ENCODE results near the gene SDSL. TPM values are rescaled to one million over a fixed set of nuclear protein-coding genes. Genes with fewer than 3 reads are reported as not detected.

SDSL gene
- total and polyA plus RNA-seq, 4 donors: 5.1 to 15.2 (median 12.1) TPM

GRCh38 chr12:113469949-113470743 is 48.0 kb downstream of the SDSL start:
- no peak overlapping the region for H3K27ac ChIP-seq (ENCODE audit: low read depth, low read length)
- H3K4me3 ChIP-seq (ENCODE audit: low read depth, low read length): peak overlapping the region; percentile 26
- DNase-seq (ENCODE audit: low read depth in 4 of 6, low spot score in 6 of 6): peak in 1 of 6 donors; percentile 28
- peaks cover 14% of the 10 kb centered on the region for H3K36me3 ChIP-seq (ENCODE audit: control insufficient read depth, insufficient read depth, low read length)
- no peaks in the 10 kb centered on the region for H3K9me3 ChIP-seq (ENCODE audit: control insufficient read depth, insufficient read depth, low read length)
- peaks cover 22% of the 10 kb centered on the region for H3K4me1 ChIP-seq (ENCODE audit: control insufficient read depth, insufficient read depth, low read length)
- 2% methylated on average over 14 of the region's 19 CpGs for WGBS (ENCODE audit: insufficient coverage)
- H3K27me3 ChIP-seq (ENCODE audit: control insufficient read depth, insufficient read depth, low read length): peaks cover 99% of the 10 kb centered on the region

GRCh38 chr12:113470871-113471618 is 48.9 kb downstream of the SDSL start:
- WGBS (ENCODE audit: insufficient coverage): under 1% methylated on average over 44 of the region's 53 CpGs
- Histone ChIP-seq H3K9me3 (ENCODE audit: control insufficient read depth, insufficient read depth, low read length) (no peaks in the 10 kb centered on the region), H3K4me1 (ENCODE audit: control insufficient read depth, insufficient read depth, low read length) (peaks cover 16% of the 10 kb centered on the region), H3K4me3 (ENCODE audit: low read depth, low read length) (peak overlapping the region; percentile 26), H3K27me3 (ENCODE audit: control insufficient read depth, insufficient read depth, low read length) (peaks cover 99% of the 10 kb centered on the region), H3K27ac (ENCODE audit: low read depth, low read length) (no peak overlapping the region), H3K36me3 (ENCODE audit: control insufficient read depth, insufficient read depth, low read length) (peaks cover 14% of the 10 kb centered on the region)
- peak in 2 of 6 donors; percentile 27 to 29 for DNase-seq (ENCODE audit: low read depth in 4 of 6, low spot score in 6 of 6)

- Histone ChIP-seq H3K27me3 (ENCODE audit: control insufficient read depth, insufficient read depth, low read length) (peaks cover 98% of the 10 kb centered on the region), H3K9me3 (ENCODE audit: control insufficient read depth, insufficient read depth, low read length) (no peaks in the 10 kb centered on the region), H3K36me3 (ENCODE audit: control insufficient read depth, insufficient read depth, low read length) (peaks cover 10% of the 10 kb centered on the region), H3K4me3 (ENCODE audit: low read depth, low read length) (peak within 1 kb of the TSS; percentile 31), H3K27ac (ENCODE audit: low read depth, low read length) (peak within 1 kb of the TSS; percentile 15), H3K4me1 (ENCODE audit: control insufficient read depth, insufficient read depth, low read length) (peaks cover 16% of the 10 kb centered on the region)
- peak in 3 of 6 donors; percentile 60 to 96 (median 91) for DNase-seq (ENCODE audit: low read depth in 4 of 6, low spot score in 6 of 6)
- WGBS (ENCODE audit: insufficient coverage): under 1% methylated on average over 40 of the region's 43 CpGs
These were observed 49.5 kb downstream of the SDSL start, which contains the start of gene LHX5 for GRCh38 chr12:113471619-113472171. Gene LHX5 (minus strand): TSS chr12:113471871. CDS start chr12:113471498, 373 bp downstream.

GRCh38 chr12:113472191-113473121 is 50.3 kb downstream of the SDSL start:
- peak overlapping the region; percentile 15 for H3K27ac ChIP-seq (ENCODE audit: low read depth, low read length)
- peaks cover 15% of the 10 kb centered on the region for H3K4me1 ChIP-seq (ENCODE audit: control insufficient read depth, insufficient read depth, low read length)
- WGBS (ENCODE audit: insufficient coverage): under 1% methylated on average over 51 of the region's 51 CpGs
- DNase-seq (ENCODE audit: low read depth in 4 of 6, low spot score in 6 of 6): peak in 2 of 6 donors; percentile 44 to 73
- H3K4me3 ChIP-seq (ENCODE audit: low read depth, low read length): peak overlapping the region; percentile 31
- H3K36me3 ChIP-seq (ENCODE audit: control insufficient read depth, insufficient read depth, low read length): peaks cover 3% of the 10 kb centered on the region
- H3K27me3 ChIP-seq (ENCODE audit: control insufficient read depth, insufficient read depth, low read length): peaks cover 95% of the 10 kb centered on the region
- no peaks in the 10 kb centered on the region for H3K9me3 ChIP-seq (ENCODE audit: control insufficient read depth, insufficient read depth, low read length)

GRCh38 chr12:113473400-113473799 is 51.2 kb downstream of the SDSL start:
- Histone ChIP-seq H3K4me3 (ENCODE audit: low read depth, low read length) (peak overlapping the region; percentile 9), H3K36me3 (ENCODE audit: control insufficient read depth, insufficient read depth, low read length) (no peaks in the 10 kb centered on the region), H3K9me3 (ENCODE audit: control insufficient read depth, insufficient read depth, low read length) (no peaks in the 10 kb centered on the region), H3K4me1 (ENCODE audit: control insufficient read depth, insufficient read depth, low read length) (peaks cover 18% of the 10 kb centered on the region), H3K27ac (ENCODE audit: low read depth, low read length) (no peak overlapping the region), H3K27me3 (ENCODE audit: control insufficient read depth, insufficient read depth, low read length) (peaks cover 95% of the 10 kb centered on the region)
- WGBS (ENCODE audit: insufficient coverage): 10% methylated on average over 4 of the region's 6 CpGs
- DNase-seq (ENCODE audit: low read depth in 4 of 6, low spot score in 6 of 6): peak in 1 of 6 donors; percentile 8

GRCh38 chr12:113473942-113474341 is 51.8 kb downstream of the SDSL start:
- H3K27me3 ChIP-seq (ENCODE audit: control insufficient read depth, insufficient read depth, low read length): peaks cover 95% of the 10 kb centered on the region
- peaks cover 19% of the 10 kb centered on the region for H3K4me1 ChIP-seq (ENCODE audit: control insufficient read depth, insufficient read depth, low read length)
- H3K9me3 ChIP-seq (ENCODE audit: control insufficient read depth, insufficient read depth, low read length): no peaks in the 10 kb centered on the region
- no peaks in the 10 kb centered on the region for H3K36me3 ChIP-seq (ENCODE audit: control insufficient read depth, insufficient read depth, low read length)
- WGBS (ENCODE audit: insufficient coverage): 2% methylated on average over 9 of the region's 9 CpGs
- H3K4me3 ChIP-seq (ENCODE audit: low read depth, low read length): no peak overlapping the region
- no peak overlapping the region for H3K27ac ChIP-seq (ENCODE audit: low read depth, low read length)
- DNase-seq (ENCODE audit: low read depth in 4 of 6, low spot score in 6 of 6): peak in 2 of 6 donors; percentile 13 to 62

- 3% methylated on average over 9 of the region's 19 CpGs for WGBS (ENCODE audit: insufficient coverage)
- H3K4me1 ChIP-seq (ENCODE audit: control insufficient read depth, insufficient read depth, low read length): peaks cover 24% of the 10 kb centered on the region
- H3K9me3 ChIP-seq (ENCODE audit: control insufficient read depth, insufficient read depth, low read length): no peaks in the 10 kb centered on the region
- H3K4me3 ChIP-seq (ENCODE audit: low read depth, low read length): no peak overlapping the region
- DNase-seq (ENCODE audit: low read depth in 4 of 6, low spot score in 6 of 6): peak in 2 of 6 donors; percentile 17 to 66
- no peak overlapping the region for H3K27ac ChIP-seq (ENCODE audit: low read depth, low read length)
- H3K36me3 ChIP-seq (ENCODE audit: control insufficient read depth, insufficient read depth, low read length): no peaks in the 10 kb centered on the region
- peaks cover 95% of the 10 kb centered on the region for H3K27me3 ChIP-seq (ENCODE audit: control insufficient read depth, insufficient read depth, low read length)
These were observed 52.7 kb downstream of the SDSL start for GRCh38 chr12:113474635-113475436.

GRCh38 chr12:113475451-113476175 is 53.4 kb downstream of the SDSL start:
- under 1% methylated on average over 44 of the region's 50 CpGs for WGBS (ENCODE audit: insufficient coverage)

More at GRCh38 chr12:113475451-113476175, 53.4 kb downstream of the SDSL start:
- no peaks in the 10 kb centered on the region for H3K36me3 ChIP-seq (ENCODE audit: control insufficient read depth, insufficient read depth, low read length)
- peak overlapping the region; percentile 12 for H3K4me3 ChIP-seq (ENCODE audit: low read depth, low read length)
- H3K27me3 ChIP-seq (ENCODE audit: control insufficient read depth, insufficient read depth, low read length): peaks cover 95% of the 10 kb centered on the region
- H3K27ac ChIP-seq (ENCODE audit: low read depth, low read length): no peak overlapping the region
- no peaks in the 10 kb centered on the region for H3K9me3 ChIP-seq (ENCODE audit: control insufficient read depth, insufficient read depth, low read length)
- H3K4me1 ChIP-seq (ENCODE audit: control insufficient read depth, insufficient read depth, low read length): peaks cover 27% of the 10 kb centered on the region
- DNase-seq (ENCODE audit: low read depth in 4 of 6, low spot score in 6 of 6): peak in 1 of 6 donors; percentile 94
